DND-41 (cell line): ENCODE data around the gene ZDHHC20.

ENCODE experiments used
- EZH2 ChIP-seq: IDR thresholded peaks from 3 replicates; pipeline ENCODE4 v1.6.1; 2012; ENCODE audit warnings: borderline replicate concordance, low read depth, mild to moderate bottlenecking, moderate library complexity, low read length, inconsistent platforms; ENCODE audit not compliant: severe bottlenecking
- TF ChIP-seq, protein P1 (sequence below): IDR thresholded peaks from 2 replicates; pipeline ENCODE4 v1.5.1; 2012; ENCODE audit warnings: borderline replicate concordance, low read length, moderate library complexity, mild to moderate bottlenecking; ENCODE audit not compliant: poor library complexity, severe bottlenecking; ENCODE audit errors: extremely low read depth

GRCh38 chr13:21395953-21396352 is 63.1 kb downstream of the ZDHHC20 start:
- TF ChIP-seq EZH2 = no peak
- TF ChIP-seq, protein P1, sequence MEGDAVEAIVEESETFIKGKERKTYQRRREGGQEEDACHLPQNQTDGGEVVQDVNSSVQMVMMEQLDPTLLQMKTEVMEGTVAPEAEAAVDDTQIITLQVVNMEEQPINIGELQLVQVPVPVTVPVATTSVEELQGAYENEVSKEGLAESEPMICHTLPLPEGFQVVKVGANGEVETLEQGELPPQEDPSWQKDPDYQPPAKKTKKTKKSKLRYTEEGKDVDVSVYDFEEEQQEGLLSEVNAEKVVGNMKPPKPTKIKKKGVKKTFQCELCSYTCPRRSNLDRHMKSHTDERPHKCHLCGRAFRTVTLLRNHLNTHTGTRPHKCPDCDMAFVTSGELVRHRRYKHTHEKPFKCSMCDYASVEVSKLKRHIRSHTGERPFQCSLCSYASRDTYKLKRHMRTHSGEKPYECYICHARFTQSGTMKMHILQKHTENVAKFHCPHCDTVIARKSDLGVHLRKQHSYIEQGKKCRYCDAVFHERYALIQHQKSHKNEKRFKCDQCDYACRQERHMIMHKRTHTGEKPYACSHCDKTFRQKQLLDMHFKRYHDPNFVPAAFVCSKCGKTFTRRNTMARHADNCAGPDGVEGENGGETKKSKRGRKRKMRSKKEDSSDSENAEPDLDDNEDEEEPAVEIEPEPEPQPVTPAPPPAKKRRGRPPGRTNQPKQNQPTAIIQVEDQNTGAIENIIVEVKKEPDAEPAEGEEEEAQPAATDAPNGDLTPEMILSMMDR = no peak
